Right ventricle myocardium inferior (tissue), 1 donor: ENCODE data around the gene KIDINS220. TPM values are rescaled to one million over a fixed set of nuclear protein-coding genes. Genes with fewer than 3 reads are reported as not detected.

Source experiments
- ATAC-seq: fragments of 200-7000 bp; cut with Tn5 transposase; one replicate; pipeline ENCODE4 v1.9.1; 2020; ENCODE audit warnings: mild to moderate bottlenecking, moderate library complexity
- DNase-seq: peaks from one replicate; pipeline ENCODE4 v3.0.0; 2021; ENCODE audit errors: missing footprints
- intact Hi-C: fragments of 100-400 bp; cut with DNase I; formaldehyde crosslinking; loops from one replicate; pipeline ENCODE4 v1.11.0; 2022
- total RNA-seq: library from RNA; stranded (reverse); fragmentation: NEBNext Ultra II Directional; extraction: Animal tissue kit (Norgen Biotek cat#: 25700); gene quantifications from one replicate; pipeline ENCODE4 v1.2.1, GENCODE V29; 2021
- donor health status: DM: no; HTN: yes; CAD: no; lungs with severe emphysema.

KIDINS220 gene
- total RNA-seq, 1 donor from 2014 or later, result 49.0 TPM

- no peak for ATAC-seq
- intact Hi-C loops, result no loop called here
- DNase-seq, result no peak
These were observed 111.6 kb downstream of the KIDINS220 start for GRCh38 chr2:8725838-8726237.

- intact Hi-C loops, result no loop called here
- ATAC-seq, result no peak
- no peak for DNase-seq
These were observed 114.4 kb downstream of the KIDINS220 start for GRCh38 chr2:8722986-8723385.

- intact Hi-C loops, result no loop called here
- ATAC-seq, result no peak
- DNase-seq, result no peak
These were observed 116.0 kb downstream of the KIDINS220 start for GRCh38 chr2:8721410-8721809.

GRCh38 chr2:8720741-8721140 lies 116.7 kb downstream of the KIDINS220 start:
- DNase-seq (no peak), ATAC-seq (no peak)
- intact Hi-C loops, result no loop called here

- no peak for DNase-seq
- intact Hi-C loops, result no loop called here
- no peak for ATAC-seq
These were observed 117.9 kb downstream of the KIDINS220 start for GRCh38 chr2:8719528-8719927.

- no peak for DNase-seq
- no peak for ATAC-seq
- intact Hi-C loops, result no loop called here
These were observed 122.4 kb downstream of the KIDINS220 start for GRCh38 chr2:8714971-8715370.

- DNase-seq (peak; percentile 78), ATAC-seq (peak; percentile 67)
- intact Hi-C loops, result no loop called here
These were observed 123.1 kb downstream of the KIDINS220 start for GRCh38 chr2:8714283-8714682.

- no peak for ATAC-seq
- intact Hi-C loops, result no loop called here
These were observed 126.5 kb downstream of the KIDINS220 start for GRCh38 chr2:8710951-8711350.

GRCh38 chr2:8709611-8710010 lies 127.8 kb downstream of the KIDINS220 start:
- DNase-seq, result no peak
- intact Hi-C loops, result no loop called here
- ATAC-seq, result no peak

More at GRCh38 chr2:8710951-8711350, 126.5 kb downstream of the KIDINS220 start:
- DNase-seq, result no peak

GRCh38 chr2:8704906-8705305 lies 132.5 kb downstream of the KIDINS220 start:
- DNase-seq (no peak), ATAC-seq (no peak)
- intact Hi-C loops, result no loop called here

GRCh38 chr2:8701681-8702379 lies 135.6 kb downstream of the KIDINS220 start:
- no peak for ATAC-seq
- intact Hi-C loops, result no loop called here
- DNase-seq, result no peak

- intact Hi-C loops, result no loop called here
- ATAC-seq (no peak), DNase-seq (no peak)
These were observed 137.6 kb downstream of the KIDINS220 start for GRCh38 chr2:8699839-8700238.

GRCh38 chr2:8697190-8697589 lies 140.2 kb downstream of the KIDINS220 start:
- DNase-seq (no peak), ATAC-seq (no peak)
- intact Hi-C loops, result no loop called here

GRCh38 chr2:8694737-8695136 lies 142.7 kb downstream of the KIDINS220 start:
- ATAC-seq, result no peak
- intact Hi-C loops, result loop anchor here (5.0 kb wide), 1 partner anchor 68 kb away; no protein-coding TSS in a partner anchor
- DNase-seq, result no peak

- intact Hi-C loops, result loop anchor here (5.0 kb wide), 1 partner anchor 69 kb away; no protein-coding TSS in a partner anchor
- ATAC-seq (peak; percentile 76), DNase-seq (no peak)
These were observed 144.1 kb downstream of the KIDINS220 start for GRCh38 chr2:8693157-8693821.

GRCh38 chr2:8692783-8693156 lies 144.6 kb downstream of the KIDINS220 start:
- intact Hi-C loops, result loop anchor here (5.0 kb wide), 1 partner anchor 70 kb away; no protein-coding TSS in a partner anchor
- ATAC-seq, result no peak
- no peak for DNase-seq

GRCh38 chr2:8691859-8692437 lies 145.5 kb downstream of the KIDINS220 start:
- intact Hi-C loops, result loop anchor here (5.0 kb wide), 1 partner anchor 70 kb away; no protein-coding TSS in a partner anchor
- DNase-seq (no peak), ATAC-seq (no peak)

GRCh38 chr2:8685697-8686358 lies 151.6 kb downstream of the KIDINS220 start:
- DNase-seq (peak; percentile 94), ATAC-seq (peak; percentile 35)
- intact Hi-C loops, result loop anchor here (2.0 to 10.0 kb wide), 6 partner anchors 251 to 1591 kb away; no protein-coding TSS in a partner anchor
